Measurements from ENCODE around the gene GP5. TPM values are rescaled to one million over a fixed set of nuclear protein-coding genes. Genes with fewer than 3 reads are reported as not detected.

The GP5 gene
- total and polyA plus RNA-seq, 8 donors = 0.15 to 1.00 (median 0.66) TPM

DNA sequence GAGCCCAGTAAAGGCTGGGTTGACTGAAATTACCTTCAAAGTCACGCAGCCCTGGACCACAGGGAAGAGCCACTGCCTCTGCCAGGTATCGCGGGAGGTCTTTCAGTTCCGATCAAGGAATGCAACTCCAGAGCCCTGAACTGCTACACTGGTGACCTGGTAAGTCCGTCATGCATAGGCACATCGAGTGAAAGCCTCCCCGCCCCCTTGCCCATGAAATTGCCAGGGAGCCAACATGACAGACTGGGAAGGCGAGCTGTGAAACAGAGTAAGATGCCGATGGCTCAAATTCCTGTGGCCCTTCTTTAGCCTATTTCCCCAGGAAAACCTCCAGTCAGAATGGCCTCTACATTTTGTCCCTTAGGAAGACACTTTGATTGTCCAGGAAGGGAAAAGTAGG, 2.3 kb upstream of the GP5 start:
- Histone ChIP-seq H3K27me3 (peaks cover 19 to 37% of the 10 kb centered on the region in 2 donors), H3K9me3 (no peaks in the 10 kb centered on the region), H3K4me1 (peaks cover 6 to 22% of the 10 kb centered on the region in 2 donors), H3K27ac (no peak overlapping the region), H3K36me3 (peaks cover 0 to 26% of the 10 kb centered on the region in 2 donors), H3K4me3 (no peak overlapping the region)
- DNase-seq (no peak), ATAC-seq (no peak)
- intact Hi-C loops (cut with DNase I) = no loop called here
- TF ChIP-seq, protein P1, sequence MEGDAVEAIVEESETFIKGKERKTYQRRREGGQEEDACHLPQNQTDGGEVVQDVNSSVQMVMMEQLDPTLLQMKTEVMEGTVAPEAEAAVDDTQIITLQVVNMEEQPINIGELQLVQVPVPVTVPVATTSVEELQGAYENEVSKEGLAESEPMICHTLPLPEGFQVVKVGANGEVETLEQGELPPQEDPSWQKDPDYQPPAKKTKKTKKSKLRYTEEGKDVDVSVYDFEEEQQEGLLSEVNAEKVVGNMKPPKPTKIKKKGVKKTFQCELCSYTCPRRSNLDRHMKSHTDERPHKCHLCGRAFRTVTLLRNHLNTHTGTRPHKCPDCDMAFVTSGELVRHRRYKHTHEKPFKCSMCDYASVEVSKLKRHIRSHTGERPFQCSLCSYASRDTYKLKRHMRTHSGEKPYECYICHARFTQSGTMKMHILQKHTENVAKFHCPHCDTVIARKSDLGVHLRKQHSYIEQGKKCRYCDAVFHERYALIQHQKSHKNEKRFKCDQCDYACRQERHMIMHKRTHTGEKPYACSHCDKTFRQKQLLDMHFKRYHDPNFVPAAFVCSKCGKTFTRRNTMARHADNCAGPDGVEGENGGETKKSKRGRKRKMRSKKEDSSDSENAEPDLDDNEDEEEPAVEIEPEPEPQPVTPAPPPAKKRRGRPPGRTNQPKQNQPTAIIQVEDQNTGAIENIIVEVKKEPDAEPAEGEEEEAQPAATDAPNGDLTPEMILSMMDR (IDR thresholded peaks at IDR 0.05) = no peak

DNA sequence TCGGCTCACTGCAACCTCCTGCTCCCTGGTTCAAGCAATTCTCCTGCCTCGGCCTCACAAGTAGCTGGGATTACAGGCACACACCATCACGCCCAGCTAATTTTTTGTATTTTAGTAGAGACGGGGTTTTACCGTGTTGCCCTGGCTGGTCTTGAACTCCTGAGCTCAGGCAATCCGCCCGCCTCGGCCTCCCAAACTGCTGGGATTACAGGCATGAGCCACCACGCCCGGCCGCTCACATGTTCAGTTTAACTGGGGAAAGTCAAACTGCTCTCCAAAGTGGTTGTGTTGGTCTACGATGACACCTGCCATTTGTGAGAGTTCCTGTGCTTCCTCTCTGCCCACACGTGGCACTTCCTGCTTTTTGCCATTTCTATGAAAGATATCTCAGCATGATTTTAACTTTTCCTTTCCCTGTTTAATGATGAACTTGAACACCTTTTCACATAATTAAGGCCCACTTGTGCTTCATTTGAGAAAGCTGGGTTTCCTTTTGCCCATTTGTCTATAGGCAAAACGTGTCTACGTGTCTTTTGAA, 877 bp upstream of the GP5 start:
- H3K4me1 ChIP-seq = peaks cover 6 to 23% of the 10 kb centered on the region in 2 donors
- DNase-seq (no peak), ATAC-seq (no peak)
- H3K36me3 ChIP-seq = peaks cover 0 to 13% of the 10 kb centered on the region in 2 donors
- H3K27me3 ChIP-seq = peaks cover 19 to 51% of the 10 kb centered on the region in 2 donors
- TF ChIP-seq, protein P1 (IDR thresholded peaks at IDR 0.05) = no peak
- intact Hi-C loops (cut with DNase I) = loop anchor here in 1 of 2 donors (5.0 kb wide), 1 partner anchor 58 kb away; no protein-coding TSS in a partner anchor
- no peaks in the 10 kb centered on the region for H3K9me3 ChIP-seq
- no peak overlapping the region for H3K4me3 ChIP-seq
- H3K27ac ChIP-seq = no peak overlapping the region

GRCh38 chr3:194397757-194398312, 1.2 kb downstream of the GP5 start:
- H3K4me3 ChIP-seq = no peak overlapping the region
- H3K27ac ChIP-seq = no peak overlapping the region
- DNase-seq (peak in 3 of 4 donors; percentile 13 to 74 (median 35)), ATAC-seq (peak; percentile 10)
- TF ChIP-seq, protein P1 (IDR thresholded peaks at IDR 0.05) = no peak
- intact Hi-C loops (cut with DNase I) = loop anchor here in 1 of 2 donors (5.0 kb wide), 1 partner anchor 56 kb away; no protein-coding TSS in a partner anchor
- H3K4me1 ChIP-seq = peaks cover 6 to 23% of the 10 kb centered on the region in 2 donors
- H3K36me3 ChIP-seq = no peaks in the 10 kb centered on the region
- H3K9me3 ChIP-seq = no peaks in the 10 kb centered on the region
- peaks cover 19 to 70% of the 10 kb centered on the region in 2 donors for H3K27me3 ChIP-seq

GRCh38 chr3:194396859-194397756, 2.0 kb downstream of the GP5 start:
- H3K36me3 ChIP-seq = no peaks in the 10 kb centered on the region
- DNase-seq (peak in 3 of 4 donors; percentile 23 to 77 (median 48)), ATAC-seq (peak; percentile 61)
- no peaks in the 10 kb centered on the region for H3K9me3 ChIP-seq
- TF ChIP-seq, protein P1 (IDR thresholded peaks at IDR 0.05) = no peak
- H3K4me3 ChIP-seq = peak overlapping the region in 1 of 2 donors; percentile 11
- intact Hi-C loops (cut with DNase I) = loop anchor here in 1 of 2 donors (5.0 kb wide), 1 partner anchor 55 kb away; no protein-coding TSS in a partner anchor
- peaks cover 6 to 23% of the 10 kb centered on the region in 2 donors for H3K4me1 ChIP-seq
- H3K27me3 ChIP-seq = peaks cover 19 to 73% of the 10 kb centered on the region in 2 donors
- H3K27ac ChIP-seq = no peak overlapping the region

GRCh38 chr3:194396539-194396858, 2.6 kb downstream of the GP5 start:
- Histone ChIP-seq H3K27ac (no peak overlapping the region), H3K4me3 (peak overlapping the region in 1 of 2 donors; percentile 11), H3K9me3 (no peaks in the 10 kb centered on the region), H3K4me1 (peaks cover 6 to 23% of the 10 kb centered on the region in 2 donors), H3K36me3 (no peaks in the 10 kb centered on the region), H3K27me3 (peaks cover 19 to 78% of the 10 kb centered on the region in 2 donors)
- TF ChIP-seq, protein P1 (IDR thresholded peaks at IDR 0.05) = no peak
- intact Hi-C loops (cut with DNase I) = loop anchor here in 1 of 2 donors (5.0 kb wide), 1 partner anchor 54 kb away; no protein-coding TSS in a partner anchor
- DNase-seq (no peak), ATAC-seq (peak; percentile 23)
